DMS114 treated with DMSO at 0.1 percent for 48 hours (cell line): Measurements from ENCODE around the gene EXD3.
"Not testable (repeated sequence)": the region's sequence is repeated elsewhere in the genome, so short reads cannot be mapped to it uniquely, and the experiment has no call there.

Source experiments
- DNase-seq: peaks from one replicate; lab custom pipeline; 2025; ENCODE audit not compliant: unreplicated experiment; lab: John Stamatoyannopoulos, UW

The EXD3 gene

DNA sequence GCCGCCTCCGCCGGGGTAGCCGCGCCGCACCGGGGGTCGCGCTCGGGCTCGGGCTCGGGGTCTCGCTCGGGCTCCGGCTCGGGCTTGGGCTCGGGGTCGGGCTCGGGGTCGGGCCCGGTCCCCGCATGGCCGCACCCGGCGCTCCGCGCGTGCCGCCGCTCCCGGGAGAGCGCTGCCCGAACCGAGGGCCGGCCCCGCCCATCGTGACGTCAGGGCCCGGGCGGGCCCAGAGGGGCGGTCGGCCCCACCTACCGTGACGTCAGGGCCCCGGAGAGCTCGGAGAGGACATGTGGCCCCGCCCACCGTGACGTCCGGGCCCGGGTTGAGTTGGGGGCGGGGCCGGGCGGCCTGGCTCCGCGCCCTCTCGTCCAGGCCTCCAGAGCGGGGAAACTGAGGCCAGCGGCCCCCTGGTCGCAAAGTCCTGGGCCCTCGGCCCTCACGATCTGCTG is 36.2 kb upstream of the EXD3 start, which contains the start of gene NSMF:
TSS of gene NSMF (minus strand) at position 183 of the 449 bp plus-strand sequence. CDS start 232 bp downstream, outside the sequence.
- peak; percentile 66 for DNase-seq

DNA sequence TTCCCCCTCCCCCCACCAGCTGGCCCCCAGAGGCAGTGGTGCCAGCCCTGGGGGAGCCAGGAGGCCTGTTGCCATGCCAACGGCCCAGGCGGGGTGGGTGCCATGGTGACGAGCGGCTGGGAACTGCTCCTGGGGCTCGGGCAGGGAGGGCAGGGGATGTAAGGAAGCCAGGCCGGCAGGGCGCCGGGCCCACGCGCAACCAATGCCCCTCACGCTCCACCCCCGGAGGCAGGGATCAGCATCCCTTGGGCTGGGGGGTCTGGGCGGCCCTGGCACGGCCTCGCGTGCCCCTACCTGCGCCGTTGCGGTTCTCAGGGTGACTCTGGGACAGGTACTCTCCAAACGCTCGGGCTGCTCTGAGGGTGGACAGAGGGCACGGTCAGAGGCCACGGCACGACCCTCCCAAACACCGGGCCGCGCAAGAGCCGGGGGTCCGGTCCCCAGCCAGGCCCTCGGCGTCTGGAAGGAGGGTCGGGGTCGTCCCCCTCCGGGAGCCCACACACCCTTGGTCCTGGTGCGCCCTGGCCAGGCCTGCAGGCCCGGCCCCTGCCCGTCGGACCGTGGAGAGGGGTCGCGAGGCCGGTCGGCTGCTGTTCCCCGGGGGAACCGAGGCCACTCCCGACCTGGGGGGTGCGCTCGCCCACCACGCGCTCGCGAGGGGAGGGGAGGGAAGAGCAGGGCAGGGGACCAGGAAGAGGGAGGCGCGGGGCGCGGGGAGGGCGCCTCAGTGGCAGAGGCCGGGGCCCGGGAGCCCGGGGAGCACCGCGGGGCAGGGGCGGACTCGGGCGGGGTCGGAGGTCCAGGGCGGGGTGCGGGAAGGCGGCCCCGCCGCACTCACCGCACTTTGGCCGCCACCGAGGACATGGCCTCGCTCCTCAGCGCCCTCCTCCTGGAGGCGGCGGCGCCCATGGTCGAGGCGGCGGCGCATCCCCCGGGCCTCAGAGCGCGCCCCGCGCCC is 35.5 kb upstream of the EXD3 start:
- no peak for DNase-seq

DNA sequence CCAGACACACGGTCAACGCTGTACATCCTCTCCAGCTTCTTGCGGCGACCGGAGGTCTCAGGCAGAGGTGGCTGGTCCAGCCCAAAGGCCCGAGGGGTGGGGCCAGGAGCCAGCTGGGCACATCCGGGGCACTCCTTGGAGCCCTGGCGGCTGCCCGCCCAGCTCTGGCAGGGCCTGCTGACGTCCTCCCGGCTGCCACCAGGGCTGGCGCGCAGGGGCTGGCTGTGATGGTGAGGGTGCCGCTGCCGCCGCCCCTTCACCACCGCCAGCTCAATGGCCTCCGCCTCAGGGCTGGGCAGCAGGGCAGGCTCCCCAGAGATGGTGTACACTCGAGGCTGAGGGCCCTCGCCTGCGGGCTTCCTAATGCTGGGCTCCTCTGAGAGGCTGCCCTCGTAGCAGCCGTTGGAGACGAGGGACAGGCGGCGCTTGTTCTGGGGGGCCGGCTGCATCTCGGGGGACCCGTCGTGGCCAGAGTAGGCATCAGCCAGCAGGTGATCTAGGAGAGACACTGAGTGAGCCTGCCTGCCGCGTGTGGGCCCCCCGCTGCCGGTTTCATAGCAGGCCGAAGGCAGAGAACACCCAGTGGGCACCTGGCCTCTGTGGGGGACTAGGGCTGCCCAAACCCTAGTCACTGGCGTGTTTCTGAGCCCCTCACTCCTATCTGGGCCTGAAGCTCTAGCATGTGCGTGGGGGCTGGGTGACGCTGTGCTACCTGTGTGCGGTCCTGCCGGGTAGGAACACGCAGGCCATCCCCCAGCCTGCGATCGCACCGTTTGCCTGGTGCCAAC is 34.6 kb upstream of the EXD3 start:
- no peak for DNase-seq

DNA sequence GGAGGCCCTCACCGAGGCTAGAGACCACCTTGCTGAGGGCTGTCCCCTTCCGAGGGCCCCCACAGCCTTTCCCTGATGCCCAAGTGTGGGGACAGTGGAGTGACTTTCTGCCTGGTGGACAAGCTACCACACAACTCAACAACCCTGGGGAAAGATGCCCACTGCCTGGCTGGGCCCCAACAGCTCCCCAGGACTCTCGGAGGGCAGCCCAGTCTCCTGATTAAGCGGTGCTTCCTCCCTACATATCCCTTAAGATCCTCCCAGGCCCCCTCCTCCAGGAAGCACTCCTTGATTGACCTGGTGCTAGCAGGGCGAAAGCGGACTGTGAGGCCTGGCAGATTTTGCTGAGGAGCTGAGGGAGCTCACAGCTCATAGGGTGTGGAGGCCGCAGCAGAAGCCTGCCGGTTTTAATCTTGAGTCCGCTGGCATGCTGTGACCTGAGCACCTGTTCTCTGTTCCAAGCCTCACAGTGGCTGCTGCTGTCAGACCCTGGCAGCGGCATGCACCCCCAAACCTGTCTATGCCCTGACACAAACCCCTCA is 34.0 kb upstream of the EXD3 start:
- no peak for DNase-seq

DNA sequence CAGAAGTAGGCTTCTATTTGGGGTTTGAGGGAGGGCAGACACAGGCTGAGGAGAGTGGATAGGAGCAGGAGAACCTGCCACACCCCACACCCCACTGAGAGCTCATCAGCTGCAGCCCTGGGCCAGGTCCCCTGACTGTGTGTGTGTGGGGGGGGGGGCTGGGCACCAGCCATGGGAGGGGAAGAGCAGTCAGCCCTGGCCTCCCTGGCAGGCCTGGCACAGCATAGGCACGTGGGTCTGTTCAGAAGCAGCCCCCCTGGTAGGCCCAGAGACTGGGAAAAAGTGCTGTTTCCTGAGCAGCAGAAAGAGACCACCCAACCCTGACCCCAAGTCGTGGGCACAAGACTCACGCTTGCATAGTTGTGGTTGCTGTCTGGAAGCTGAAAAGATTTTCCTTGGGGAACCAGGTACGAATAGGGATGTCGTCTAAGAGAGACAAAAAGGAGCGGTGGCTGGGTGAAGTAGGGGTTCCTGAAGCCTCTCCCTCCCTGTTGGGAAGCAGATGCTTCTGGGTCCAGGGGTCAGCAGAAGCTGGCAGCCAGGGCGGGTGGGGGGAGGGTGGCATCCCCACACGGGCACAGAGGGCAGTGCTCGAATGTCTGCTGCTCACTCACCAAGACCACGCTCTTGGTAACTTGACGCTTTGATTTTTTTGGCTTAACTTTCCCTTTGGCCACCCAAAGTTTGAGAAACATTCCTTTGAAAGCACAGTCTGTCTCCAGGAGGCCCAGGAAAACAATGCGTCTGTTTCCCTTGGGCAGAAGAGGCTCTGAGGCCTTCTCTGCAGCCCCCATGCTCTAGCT is 33.3 kb upstream of the EXD3 start:
- no peak for DNase-seq

DNA sequence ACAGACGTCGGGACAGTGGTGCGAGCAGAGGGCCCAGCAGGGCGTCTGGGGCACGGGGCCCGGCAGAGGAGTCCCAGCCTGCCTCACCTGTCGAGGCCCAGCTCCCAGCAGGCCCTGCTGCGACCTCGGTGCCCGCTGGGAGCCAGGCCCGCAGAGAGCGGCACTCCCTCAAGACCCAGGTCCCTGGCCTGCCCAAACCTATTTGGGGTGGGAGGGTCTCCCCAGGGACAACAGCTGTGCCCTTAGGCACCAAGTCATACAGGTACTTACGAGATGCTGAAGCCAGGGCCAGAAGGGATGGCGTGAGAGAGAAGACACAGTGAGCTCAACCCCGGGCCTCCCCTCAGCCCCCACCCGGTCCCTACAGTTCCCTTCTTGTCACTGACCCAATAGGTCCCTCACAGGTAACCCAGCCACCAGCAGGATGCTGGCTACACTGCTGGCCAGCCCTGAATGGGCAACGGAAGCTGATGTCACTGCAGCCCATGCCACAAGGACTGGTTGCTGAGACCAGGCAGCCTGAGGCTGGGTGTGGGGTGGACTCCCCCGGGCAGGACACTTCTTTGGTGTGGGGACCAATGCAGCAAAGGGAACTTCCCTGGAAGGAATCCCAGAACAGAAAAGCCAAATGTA is 32.5 kb upstream of the EXD3 start:
- DNase-seq: no peak

DNA sequence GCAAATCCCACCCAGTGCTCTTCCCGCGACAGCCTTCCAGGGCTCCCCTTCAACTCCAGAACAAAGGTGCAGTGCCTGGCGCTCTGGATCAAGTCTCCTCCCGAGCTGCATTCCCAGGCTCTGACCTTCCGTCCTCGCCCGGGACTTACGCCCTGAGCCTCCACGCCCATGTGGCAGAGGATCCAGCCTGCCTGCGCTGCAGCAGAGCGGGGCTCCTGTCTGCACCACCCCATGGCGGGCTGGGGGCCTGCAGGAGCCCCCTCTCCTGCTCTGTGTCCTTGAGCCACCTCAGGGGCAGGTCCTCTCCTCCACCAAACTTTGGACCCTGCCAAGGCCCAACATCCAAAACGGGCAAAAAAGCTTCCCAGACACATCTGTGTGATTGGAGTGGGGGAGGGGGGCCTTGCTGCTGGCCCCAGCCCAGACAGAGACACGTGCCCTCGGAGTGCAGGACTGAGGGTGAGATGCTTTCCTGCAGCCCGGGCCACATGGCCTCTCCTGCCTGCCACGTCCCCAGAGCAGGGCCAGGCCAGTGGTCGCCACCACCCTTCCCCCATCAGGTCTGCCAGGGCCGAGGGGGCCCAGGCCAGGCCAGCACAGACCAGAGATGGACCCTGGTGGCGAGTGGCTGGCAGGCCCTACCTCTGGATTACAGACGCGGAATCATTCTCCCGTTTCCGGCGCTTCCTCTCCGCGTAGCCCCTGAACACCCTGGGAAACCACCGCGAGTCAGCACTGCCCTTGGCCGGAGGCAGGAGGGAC is 31.8 kb upstream of the EXD3 start:
- DNase-seq: no peak

DNA sequence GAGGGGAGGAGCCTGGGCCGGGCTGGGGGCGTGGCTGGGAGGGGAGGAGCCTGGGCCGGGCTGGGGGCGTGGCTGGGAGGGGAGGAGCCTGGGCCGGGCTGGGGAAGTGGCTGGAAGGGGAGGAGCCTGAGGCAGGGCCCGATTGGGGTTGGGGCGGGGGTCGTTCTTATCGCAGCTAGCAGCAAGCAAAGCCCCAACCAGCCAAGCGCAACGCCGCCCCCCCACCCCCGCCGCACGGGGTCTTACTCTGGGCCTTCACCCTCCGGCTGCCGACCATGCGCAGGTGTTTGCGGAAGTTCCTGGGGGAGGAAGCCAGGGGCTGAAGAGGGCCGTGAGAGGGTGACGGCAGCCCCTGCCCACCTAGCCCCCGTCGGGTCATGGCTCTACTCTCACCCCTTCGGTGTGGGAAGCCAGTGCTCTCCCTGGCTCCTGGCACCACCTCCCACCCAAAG is 31.2 kb upstream of the EXD3 start:
- DNase-seq: no peak

DNA sequence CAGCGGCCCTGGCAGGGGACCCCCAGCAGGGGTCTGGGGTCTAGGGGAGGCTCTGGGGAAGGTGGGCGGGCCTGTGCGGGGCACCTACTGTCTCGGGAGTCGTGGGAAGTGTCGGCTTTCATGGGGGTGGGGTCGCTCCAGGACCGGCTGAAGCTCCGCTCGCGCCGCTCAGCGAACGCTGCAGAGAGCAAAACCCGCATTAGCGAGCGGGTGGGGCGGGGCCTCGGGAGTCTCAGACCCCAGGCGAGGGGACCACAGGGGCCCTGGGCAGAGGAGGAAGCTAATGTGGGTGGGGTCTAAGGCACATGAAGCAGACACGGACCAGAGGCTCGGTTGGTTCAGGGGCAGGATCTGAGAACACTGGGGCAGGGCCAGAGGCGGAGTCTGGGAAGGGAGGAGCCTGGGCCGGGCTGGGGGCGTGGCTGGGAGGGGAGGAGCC is 30.7 kb upstream of the EXD3 start:
- DNase-seq: no peak

DNA sequence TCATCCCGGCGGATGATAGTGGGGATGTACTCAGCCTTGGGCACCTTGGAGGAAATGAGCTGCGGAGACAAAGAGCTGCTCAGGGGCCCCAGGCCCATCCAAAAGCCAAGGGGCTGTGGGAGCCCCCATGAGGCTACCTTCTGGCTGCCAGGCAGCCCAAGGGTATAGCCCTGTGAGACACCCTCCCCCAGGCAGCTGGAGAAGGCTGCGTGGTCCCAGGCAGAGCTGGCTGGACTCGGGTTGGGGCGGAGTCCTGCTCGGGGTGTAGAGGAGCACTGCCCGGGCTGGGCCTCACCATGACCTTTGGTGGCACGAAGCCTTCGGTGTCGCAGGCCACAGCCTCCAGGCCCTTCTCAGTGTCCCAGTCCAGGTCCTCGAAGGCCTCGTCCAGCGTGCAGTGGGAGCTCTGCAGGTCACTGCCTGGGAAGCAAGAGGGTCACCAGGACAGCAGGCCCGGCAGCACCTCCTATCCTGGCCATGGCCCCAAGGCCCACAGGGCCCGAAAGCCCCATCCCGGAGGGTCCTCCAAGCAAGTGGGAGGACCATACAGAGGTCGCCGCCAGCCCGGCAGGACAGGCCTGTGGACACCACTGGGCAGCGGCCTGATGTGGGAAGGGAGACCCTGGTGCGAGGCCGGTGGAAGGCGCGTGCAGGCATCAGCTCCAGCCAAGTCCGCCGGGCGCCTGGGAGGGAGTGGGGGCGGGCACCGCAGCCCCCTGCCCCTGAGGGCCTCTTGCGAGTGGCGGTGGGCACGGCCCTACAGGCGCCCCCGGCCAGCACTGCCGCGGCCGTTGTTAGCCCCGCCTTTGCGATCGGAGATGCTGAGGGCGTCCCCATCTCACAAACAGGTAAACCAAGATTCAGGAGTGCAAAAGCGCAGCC is 30.0 kb upstream of the EXD3 start:
- DNase-seq: no peak

DNA sequence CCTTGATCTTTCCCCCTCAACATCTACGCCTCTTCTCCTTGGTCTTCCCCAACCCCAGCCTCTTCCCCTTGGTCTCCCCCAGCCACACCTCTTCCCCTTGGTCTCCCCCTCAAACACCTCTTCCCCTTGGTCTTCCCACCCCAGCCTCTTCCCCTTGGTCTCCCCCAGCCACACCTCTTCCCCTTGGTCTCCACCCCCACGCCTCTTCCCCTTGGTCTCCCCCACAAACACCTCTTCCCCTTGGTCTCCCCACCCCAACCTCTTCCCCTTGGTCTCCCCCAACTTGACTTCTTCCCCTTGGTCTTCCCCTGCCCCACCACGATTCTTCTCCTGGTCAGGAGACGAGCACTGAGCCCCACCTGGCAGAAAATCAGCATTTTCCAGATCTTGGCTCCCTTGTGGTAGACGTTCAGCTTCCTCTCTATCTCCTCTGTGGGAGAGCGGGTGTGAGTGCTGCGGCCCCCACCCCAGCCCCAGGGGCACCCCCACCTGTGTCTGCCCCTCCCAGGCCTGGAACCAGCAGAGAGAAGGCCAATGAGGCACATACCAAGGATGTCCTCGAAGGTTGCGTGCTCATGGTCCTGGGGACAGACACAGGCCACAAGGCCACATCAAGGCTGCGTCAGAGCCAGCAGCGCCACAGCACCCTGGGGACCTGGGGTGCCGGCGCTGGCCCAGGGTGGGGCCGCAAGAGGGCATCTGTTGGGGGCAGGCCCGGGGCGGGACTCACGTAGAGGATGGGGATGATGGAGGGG is 29.2 kb upstream of the EXD3 start:
- DNase-seq: no peak

DNA sequence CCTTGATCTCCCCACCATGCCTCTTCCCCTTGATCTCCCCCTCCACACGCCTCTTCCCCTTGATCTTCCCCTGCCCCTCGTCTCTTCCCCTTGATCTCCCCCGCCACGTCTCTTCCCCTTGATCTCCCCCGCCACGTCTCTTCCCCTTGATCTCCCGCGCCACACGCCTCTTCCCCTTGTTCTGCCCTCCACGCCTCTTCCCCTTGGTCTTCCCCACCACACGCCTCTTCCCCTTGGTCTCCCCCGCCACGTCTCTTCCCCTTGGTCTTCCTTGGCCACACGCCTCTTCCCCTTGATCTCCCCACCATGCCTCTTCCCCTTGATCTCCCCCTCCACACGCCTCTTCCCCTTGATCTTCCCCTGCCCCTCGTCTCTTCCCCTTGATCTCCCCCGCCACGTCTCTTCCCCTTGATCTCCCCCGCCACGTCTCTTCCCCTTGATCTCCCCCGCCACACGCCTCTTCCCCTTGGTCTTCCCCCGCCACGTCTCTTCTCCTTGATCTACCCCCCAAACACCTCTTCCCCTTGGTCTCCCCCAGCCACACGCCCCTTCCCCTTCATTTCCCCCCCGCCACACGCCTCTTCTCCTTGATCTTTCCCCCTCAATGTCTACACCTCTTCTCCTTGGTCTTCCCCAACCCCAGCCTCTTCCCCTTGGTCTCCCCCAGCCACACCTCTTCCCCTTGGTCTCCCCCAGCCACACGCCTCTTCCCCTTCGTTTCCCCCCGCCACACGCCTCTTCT is 28.5 kb upstream of the EXD3 start:
- not testable (repeated sequence) for DNase-seq

DNA sequence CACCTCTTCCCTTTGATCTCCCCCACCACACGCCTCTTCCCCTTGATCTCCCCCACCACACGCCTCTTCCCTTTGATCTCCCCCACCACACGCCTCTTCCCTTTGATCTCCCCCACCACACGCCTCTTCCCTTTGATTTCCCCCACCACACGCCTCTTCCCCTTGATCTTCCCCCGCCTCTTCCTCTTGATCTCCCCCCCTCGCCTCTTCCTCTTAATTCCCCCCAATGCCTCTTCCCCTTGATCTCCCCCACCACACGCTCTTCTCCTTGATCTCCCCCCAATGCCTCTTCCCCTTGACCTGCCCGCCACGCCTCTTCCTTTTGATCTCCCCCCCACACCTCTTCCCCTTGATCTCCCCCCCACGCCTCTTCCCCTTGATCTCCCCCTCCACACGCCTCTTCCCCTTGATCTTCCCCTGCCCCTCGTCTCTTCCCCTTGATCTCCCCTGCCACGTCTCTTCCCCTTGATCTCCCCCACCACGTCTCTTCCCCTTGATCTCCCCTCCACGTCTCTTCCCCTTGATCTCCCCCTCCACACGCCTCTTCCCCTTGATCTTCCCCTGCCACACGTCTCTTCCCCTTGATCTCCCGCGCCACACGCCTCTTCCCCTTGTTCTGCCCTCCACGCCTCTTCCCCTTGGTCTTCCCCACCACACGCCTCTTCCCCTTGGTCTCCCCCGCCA is 27.7 kb upstream of the EXD3 start:
- DNase-seq: not testable (repeated sequence)

DNA sequence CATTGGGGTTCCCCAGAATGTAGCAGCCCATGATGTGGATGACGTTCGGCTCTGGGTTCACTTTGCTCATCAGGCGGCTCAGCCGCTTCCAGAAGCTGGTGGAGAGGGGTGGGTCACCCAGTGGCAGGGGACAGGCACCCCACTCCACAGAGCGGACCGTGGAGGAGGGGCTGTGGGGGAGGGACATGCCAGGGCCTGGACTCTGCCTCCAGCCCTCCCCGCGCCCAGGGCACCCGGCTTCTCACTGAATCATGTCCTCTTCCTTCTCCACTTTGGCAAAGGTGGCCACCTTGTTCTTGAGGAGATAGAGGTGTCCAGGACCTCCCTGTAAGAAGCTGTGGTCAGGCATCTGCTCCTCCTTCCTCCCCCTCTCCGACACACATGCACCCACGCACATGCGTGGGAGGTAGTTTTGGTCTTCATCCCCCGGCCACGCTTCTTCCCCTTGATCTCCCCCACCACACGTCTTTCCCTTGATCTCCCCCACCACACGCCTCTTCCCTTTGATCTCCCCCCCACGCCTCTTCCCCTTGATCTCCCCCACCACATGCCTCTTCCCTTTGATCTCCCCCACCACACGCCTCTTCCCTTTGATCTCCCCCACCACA is 27.1 kb upstream of the EXD3 start:
- no peak for DNase-seq

DNA sequence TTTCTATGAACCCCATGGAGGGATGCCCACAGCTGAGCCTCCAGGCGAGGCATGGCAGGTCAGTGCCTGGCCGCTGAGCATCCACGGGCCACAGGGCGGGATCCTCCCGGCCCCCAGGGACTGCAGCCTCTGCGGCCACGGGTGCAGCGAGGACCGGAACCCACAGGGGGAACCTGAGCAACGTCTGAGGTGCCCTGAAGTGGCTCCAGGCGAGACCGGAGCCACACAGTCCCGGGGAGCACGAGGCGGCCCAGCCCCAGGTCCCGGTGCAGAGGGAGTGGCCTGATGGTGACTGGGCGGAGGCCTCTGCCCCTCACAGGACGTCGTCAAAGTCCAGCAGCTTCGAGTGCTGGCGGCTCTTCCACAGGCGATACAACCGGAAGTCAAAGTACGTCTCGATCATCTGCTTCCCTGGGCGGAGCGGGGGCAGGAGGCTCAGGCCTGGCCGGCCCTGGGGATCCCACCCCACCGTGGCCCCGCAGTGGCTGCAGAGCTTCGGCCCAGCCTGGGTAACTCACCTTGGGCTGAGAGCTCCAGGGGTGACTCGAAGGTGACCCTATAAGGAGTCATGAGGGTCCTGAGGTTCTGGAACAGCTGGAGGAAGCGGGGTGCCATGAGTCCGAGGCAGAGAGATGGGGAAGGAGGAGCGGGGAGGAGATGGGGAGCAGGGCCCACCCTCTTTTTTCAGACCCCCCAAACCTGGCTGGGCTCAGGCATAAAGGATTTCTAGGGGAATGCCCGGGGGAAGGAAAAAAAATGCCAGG is 26.3 kb upstream of the EXD3 start:
- DNase-seq: no peak
